Karpas-422 (cell line): ENCODE results near the gene SNTG2. TPM values are rescaled to one million over a fixed set of nuclear protein-coding genes. Genes with fewer than 3 reads are reported as not detected.

Source experiments
- DNase-seq: peaks from one replicate; pipeline ENCODE4 v3.0.0-alpha.2; 2015
- H2AFZ ChIP-seq: fragments of 200-600 bp; sonication (generic); 2 replicates; pipeline ENCODE4 v1.6.1; 2014; ENCODE audit warnings: antibody characterized with exemption, low read length, mixed read lengths
- H3K27ac ChIP-seq: fragments of 200-600 bp; sonication (generic); 2 replicates; pipeline ENCODE4 v1.5.1; 2014; ENCODE audit warnings: mild to moderate bottlenecking, low read length, moderate library complexity
- H3K27me3 ChIP-seq: fragments of 200-600 bp; sonication (generic); 2 replicates; pipeline ENCODE4 v1.6.1; 2014; ENCODE audit warnings: low read length, mixed read lengths
- H3K36me3 ChIP-seq: fragments of 200-600 bp; sonication (generic); 2 replicates; pipeline ENCODE4 v1.6.1; 2014; ENCODE audit warnings: low read length, mixed read lengths; ENCODE audit not compliant: insufficient read depth
- H3K4me1 ChIP-seq: fragments of 200-600 bp; sonication (generic); 2 replicates; pipeline ENCODE4 v1.6.1; 2014; ENCODE audit warnings: mild to moderate bottlenecking, low read length, mixed read lengths
- H3K4me2 ChIP-seq: fragments of 200-600 bp; sonication (generic); 2 replicates; pipeline ENCODE4 v1.6.1; 2014; ENCODE audit warnings: low read length, low read depth, mild to moderate bottlenecking; ENCODE audit not compliant: poor library complexity, severe bottlenecking
- H3K4me3 ChIP-seq: fragments of 200-600 bp; sonication (generic); 2 replicates; pipeline ENCODE4 v1.5.1; 2014; ENCODE audit warnings: mild to moderate bottlenecking, antibody characterized with exemption, low read length, mixed read lengths
- H3K79me2 ChIP-seq: fragments of 200-600 bp; sonication (generic); 2 replicates; pipeline ENCODE4 v1.6.1; 2014; ENCODE audit warnings: mild to moderate bottlenecking, low read length, mixed read lengths
- H3K9ac ChIP-seq: fragments of 200-600 bp; sonication (generic); 2 replicates; pipeline ENCODE4 v1.6.0; 2014; ENCODE audit warnings: low read length
- H3K9me2 ChIP-seq: fragments of 200-600 bp; sonication (generic), shearing (Covaris generic); replicated peaks from 2 replicates; pipeline ENCODE4 v1.6.0; 2014; ENCODE audit warnings: mild to moderate bottlenecking, low read length, moderate library complexity; ENCODE audit not compliant: insufficient read depth
- H3K9me3 ChIP-seq: fragments of 300-700, 200-600 bp; sonication (generic); 2 replicates; pipeline ENCODE4 v1.6.1; 2014; ENCODE audit warnings: low read length, mixed read lengths
- H4K20me1 ChIP-seq: fragments of 200-600 bp; sonication (generic); 2 replicates; pipeline ENCODE4 v1.6.1; 2014; ENCODE audit warnings: mild to moderate bottlenecking, antibody characterized with exemption, low read length, low read depth; ENCODE audit not compliant: insufficient read depth
- total RNA-seq: library from RNA; depleted of rRNA; stranded (reverse); fragments of >200 nt; shearing (Covaris generic); gene quantifications from 2 replicates; pipeline ENCODE4 v1.2.3, GENCODE V29; 2014; ENCODE audit warnings: low replicate concordance

SNTG2 gene
- total RNA-seq, 1 experiment from 2014 or later = not detected

DNA sequence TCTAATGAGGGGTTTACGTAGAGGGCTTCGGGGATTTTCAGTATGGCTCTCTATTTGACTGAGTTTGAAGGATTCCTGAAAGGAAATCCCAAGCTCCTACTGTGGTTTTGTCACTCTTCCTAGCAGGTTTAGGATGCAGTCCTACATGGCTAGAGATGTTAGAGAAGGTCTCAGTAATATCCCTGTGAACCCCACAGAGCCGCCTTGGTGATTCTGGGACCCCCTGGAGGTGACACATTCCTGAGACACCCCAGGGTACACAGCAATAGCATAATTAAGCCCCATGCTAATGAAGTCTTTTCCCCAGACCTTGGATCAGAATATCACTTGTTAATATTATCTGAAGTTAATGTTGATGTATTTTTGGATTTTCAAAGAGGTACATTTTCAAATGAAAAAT lies 103.8 kb downstream of the SNTG2 start:
- H3K27me3 ChIP-seq = no peaks in the 10 kb centered on the region
- no peak overlapping the region for H3K4me2 ChIP-seq
- DNase-seq = no peak
- no peak overlapping the region for H3K4me3 ChIP-seq
- H2AFZ ChIP-seq = no peak overlapping the region
- no peaks in the 10 kb centered on the region for H3K79me2 ChIP-seq
- H3K9ac ChIP-seq = no peak overlapping the region
- H3K27ac ChIP-seq = no peak overlapping the region
- H4K20me1 ChIP-seq = no peaks in the 10 kb centered on the region
- no peaks in the 10 kb centered on the region for H3K9me3 ChIP-seq
- no peaks in the 10 kb centered on the region; the same call in none of the 2 replicates for H3K4me1 ChIP-seq
- H3K36me3 ChIP-seq = no peaks in the 10 kb centered on the region
- H3K9me2 ChIP-seq = no peaks in the 10 kb centered on the region

DNA sequence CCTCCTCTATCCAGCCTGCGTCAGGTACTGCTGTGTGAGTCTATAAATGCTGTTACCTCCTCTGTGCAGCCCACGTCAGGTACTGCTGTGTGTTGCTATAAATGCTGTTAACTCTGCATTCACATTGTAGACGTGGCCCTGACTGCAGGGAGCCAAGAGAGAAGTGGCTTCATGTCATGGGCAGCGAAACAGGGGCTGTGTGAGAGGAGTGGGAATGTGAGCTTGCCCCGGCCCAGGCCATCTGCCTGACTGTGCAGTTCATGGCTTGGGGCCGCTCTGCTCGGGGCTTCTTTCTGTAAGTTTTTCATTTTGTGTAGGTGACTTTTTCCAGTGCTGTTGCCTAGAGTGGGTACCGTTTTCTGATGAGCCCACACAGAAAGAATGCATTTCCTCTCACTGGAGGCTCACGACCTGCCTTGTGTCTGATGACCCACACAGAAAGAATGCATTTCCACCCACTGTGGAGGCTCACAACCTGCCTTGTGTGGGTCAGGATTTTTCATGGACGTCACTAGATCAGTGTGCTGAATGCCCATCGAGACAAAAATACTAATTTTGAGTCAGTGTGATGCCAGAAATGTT lies 104.5 kb downstream of the SNTG2 start:
- DNase-seq = no peak
- Histone ChIP-seq H3K9me3 (no peaks in the 10 kb centered on the region), H2AFZ (no peak overlapping the region), H3K27ac (no peak overlapping the region), H3K27me3 (no peaks in the 10 kb centered on the region), H3K9me2 (no peaks in the 10 kb centered on the region), H3K79me2 (no peaks in the 10 kb centered on the region), H4K20me1 (no peaks in the 10 kb centered on the region), H3K4me1 (no peaks in the 10 kb centered on the region; the same call in none of the 2 replicates), H3K36me3 (no peaks in the 10 kb centered on the region), H3K4me3 (no peak overlapping the region), H3K9ac (no peak overlapping the region), H3K4me2 (no peak overlapping the region)

DNA sequence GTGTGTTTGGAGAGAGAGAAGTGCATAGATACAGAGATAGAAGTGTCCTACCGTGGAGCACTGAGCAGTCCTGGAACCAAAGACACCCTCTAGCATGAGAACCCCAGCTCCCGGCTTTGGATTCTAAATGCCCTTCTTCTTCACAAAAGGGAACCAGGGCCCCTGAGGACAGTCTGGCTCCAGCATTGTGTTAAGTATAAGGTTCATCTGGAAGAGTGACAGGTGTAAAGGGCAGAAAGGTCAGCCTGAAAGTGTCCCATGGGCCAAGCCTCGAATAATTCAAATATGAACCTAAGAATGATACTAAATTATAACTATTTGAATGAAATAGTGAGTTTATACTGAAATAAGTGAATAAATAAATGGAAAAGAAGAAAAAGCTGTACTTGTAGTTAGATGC lies 109.7 kb downstream of the SNTG2 start:
- Histone ChIP-seq H3K9me3 (no peaks in the 10 kb centered on the region), H3K4me1 (no peaks in the 10 kb centered on the region; the same call in 1 of the 2 replicates), H3K4me3 (no peak overlapping the region), H3K27me3 (no peaks in the 10 kb centered on the region), H3K27ac (no peak overlapping the region), H3K9ac (no peak overlapping the region), H4K20me1 (no peaks in the 10 kb centered on the region), H3K9me2 (no peaks in the 10 kb centered on the region), H3K36me3 (no peaks in the 10 kb centered on the region), H3K79me2 (no peaks in the 10 kb centered on the region), H2AFZ (no peak overlapping the region), H3K4me2 (no peak overlapping the region)
- DNase-seq = no peak

GRCh38 chr2:1060987-1061386 lies 110.3 kb downstream of the SNTG2 start:
- H3K79me2 ChIP-seq = no peaks in the 10 kb centered on the region
- H3K36me3 ChIP-seq = no peaks in the 10 kb centered on the region
- no peak overlapping the region for H3K4me2 ChIP-seq
- DNase-seq = no peak
- no peak overlapping the region for H3K4me3 ChIP-seq
- H3K4me1 ChIP-seq = no peaks in the 10 kb centered on the region
- H3K27me3 ChIP-seq = no peaks in the 10 kb centered on the region
- no peaks in the 10 kb centered on the region for H4K20me1 ChIP-seq
- H2AFZ ChIP-seq = no peak overlapping the region
- no peaks in the 10 kb centered on the region for H3K9me2 ChIP-seq
- no peak overlapping the region for H3K9ac ChIP-seq
- H3K27ac ChIP-seq = no peak overlapping the region
- no peaks in the 10 kb centered on the region for H3K9me3 ChIP-seq

GRCh38 chr2:1068241-1068640 lies 117.6 kb downstream of the SNTG2 start:
- Histone ChIP-seq H3K27me3 (no peaks in the 10 kb centered on the region), H3K4me3 (no peak overlapping the region), H3K9me2 (no peaks in the 10 kb centered on the region), H2AFZ (no peak overlapping the region), H3K36me3 (no peaks in the 10 kb centered on the region), H3K4me1 (no peaks in the 10 kb centered on the region), H3K27ac (no peak overlapping the region), H3K9ac (no peak overlapping the region), H3K4me2 (no peak overlapping the region), H3K79me2 (no peaks in the 10 kb centered on the region), H4K20me1 (no peaks in the 10 kb centered on the region), H3K9me3 (no peaks in the 10 kb centered on the region)
- DNase-seq = no peak

- no peaks in the 10 kb centered on the region for H3K4me1 ChIP-seq
- H3K27ac ChIP-seq = no peak overlapping the region
- no peak overlapping the region for H3K9ac ChIP-seq
- H3K4me2 ChIP-seq = no peak overlapping the region
- no peak overlapping the region for H2AFZ ChIP-seq
- no peaks in the 10 kb centered on the region for H3K36me3 ChIP-seq
- H3K9me2 ChIP-seq = no peaks in the 10 kb centered on the region
- H3K4me3 ChIP-seq = no peak overlapping the region
- no peaks in the 10 kb centered on the region for H3K79me2 ChIP-seq
- H4K20me1 ChIP-seq = no peaks in the 10 kb centered on the region
- H3K9me3 ChIP-seq = no peaks in the 10 kb centered on the region
- DNase-seq = no peak
- no peaks in the 10 kb centered on the region for H3K27me3 ChIP-seq
Observed at GRCh38 chr2:1068822-1069221, 118.2 kb downstream of the SNTG2 start.

- Histone ChIP-seq H2AFZ (no peak overlapping the region), H3K9me2 (no peaks in the 10 kb centered on the region), H3K4me1 (no peaks in the 10 kb centered on the region), H3K36me3 (no peaks in the 10 kb centered on the region), H3K27me3 (no peaks in the 10 kb centered on the region), H3K27ac (no peak overlapping the region), H3K79me2 (no peaks in the 10 kb centered on the region), H4K20me1 (no peaks in the 10 kb centered on the region), H3K4me2 (no peak overlapping the region), H3K9ac (no peak overlapping the region), H3K4me3 (no peak overlapping the region), H3K9me3 (no peaks in the 10 kb centered on the region)
- DNase-seq = no peak
Observed at GRCh38 chr2:1069847-1070246, 119.2 kb downstream of the SNTG2 start.

DNA sequence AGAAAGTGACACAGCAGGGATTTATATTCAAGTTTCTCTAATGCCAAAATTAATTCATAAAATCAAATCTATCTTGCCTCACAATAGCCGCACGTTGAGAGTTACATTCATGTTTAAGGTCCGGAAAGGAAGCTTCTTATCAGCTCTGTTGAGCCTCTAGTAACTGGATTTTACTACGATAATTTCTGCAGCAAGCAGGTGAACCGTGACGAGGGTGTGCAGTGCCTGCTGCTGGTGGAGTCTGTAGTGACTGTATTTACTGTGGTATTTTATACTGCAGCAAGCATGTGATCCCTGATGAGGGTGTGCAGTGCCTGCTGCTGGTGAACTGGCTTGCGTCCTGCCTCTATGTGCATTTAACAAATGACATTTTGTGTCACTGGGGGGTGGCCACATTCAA lies 120.0 kb downstream of the SNTG2 start:
- no peak for DNase-seq
- Histone ChIP-seq H3K27ac (no peak overlapping the region), H3K79me2 (no peaks in the 10 kb centered on the region), H3K36me3 (no peaks in the 10 kb centered on the region), H3K9ac (no peak overlapping the region), H2AFZ (no peak overlapping the region), H3K9me3 (no peaks in the 10 kb centered on the region), H3K9me2 (no peaks in the 10 kb centered on the region), H3K4me1 (no peaks in the 10 kb centered on the region), H3K27me3 (no peaks in the 10 kb centered on the region), H3K4me2 (no peak overlapping the region), H3K4me3 (no peak overlapping the region), H4K20me1 (no peaks in the 10 kb centered on the region)

DNA sequence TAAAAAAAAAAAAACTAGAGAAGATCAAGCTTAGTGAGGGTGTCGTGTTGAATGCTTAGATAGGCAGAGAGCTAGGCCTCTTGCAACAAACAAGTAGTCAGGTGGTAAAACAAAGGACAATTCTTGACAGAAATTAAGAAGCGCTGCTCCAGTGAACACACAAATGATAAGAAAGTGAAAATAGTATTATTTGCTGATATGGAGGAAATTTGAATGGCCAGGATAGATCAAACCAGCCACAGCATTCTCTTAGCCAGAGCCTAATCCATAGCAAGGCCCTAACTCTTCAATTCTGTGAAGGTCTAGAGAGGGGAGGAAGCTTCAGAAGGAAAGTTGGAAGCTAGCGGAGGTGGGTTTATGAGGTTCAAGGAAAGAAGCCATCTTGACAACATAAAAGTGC lies 121.0 kb downstream of the SNTG2 start:
- no peaks in the 10 kb centered on the region for H3K9me2 ChIP-seq

More for the DNA sequence above, 121.0 kb downstream of the SNTG2 start:
- Histone ChIP-seq H3K36me3 (no peaks in the 10 kb centered on the region), H3K9me3 (no peaks in the 10 kb centered on the region), H3K4me2 (no peak overlapping the region), H3K27ac (no peak overlapping the region), H2AFZ (no peak overlapping the region), H3K4me3 (no peak overlapping the region), H3K27me3 (no peaks in the 10 kb centered on the region), H3K9ac (no peak overlapping the region), H3K79me2 (no peaks in the 10 kb centered on the region), H4K20me1 (no peaks in the 10 kb centered on the region), H3K4me1 (no peaks in the 10 kb centered on the region)
- DNase-seq = no peak
